Esophagus muscularis mucosa (tissue), 4 donors: ENCODE measurements around the gene TDRD7.

Experiments used
- CTCF ChIP-seq, 3 experiments: fragments of 200-600 bp in 2 of 3; fragments of 450-650 bp in 1 of 3; sonication (generic) in 2 of 3; IDR thresholded peaks; one replicate each; pipeline ENCODE4 v1.5.1; 2017 to 2019; ENCODE audit warnings: antibody characterized with exemption in 3 of 3, mild to moderate bottlenecking in 2 of 3, moderate library complexity in 1 of 3
- EP300 ChIP-seq: sonication (generic); formaldehyde crosslinking; IDR thresholded peaks from one replicate; pipeline ENCODE4 v1.6.1; 2017; ENCODE audit warnings: antibody characterized with exemption
- POLR2A ChIP-seq: fragments of 450-650 bp; IDR thresholded peaks from one replicate; pipeline ENCODE4 v1.6.1; 2017; ENCODE audit warnings: antibody characterized with exemption, moderate library complexity, mild to moderate bottlenecking, low read depth
- POLR2AphosphoS5 ChIP-seq, 2 donors: sonication (generic); formaldehyde crosslinking; IDR thresholded peaks; one replicate each; pipeline ENCODE4 v1.6.1; 2017; ENCODE audit warnings: antibody characterized with exemption in 2 of 2

- TF ChIP-seq POLR2AphosphoS5 (IDR thresholded peaks at IDR 0.05) (no peak), CTCF (IDR thresholded peaks at IDR 0.05) (no peak), EP300 (no peak), POLR2A (no peak)
Observed at GRCh38 chr9:97412626-97413385, 910 bp downstream of the TDRD7 start.
